LNCaP clone FGC (cell line): ENCODE data around the gene DTD2.

Experiments
- DNase-seq: peaks from one replicate; pipeline ENCODE4 v3.0.0-alpha.2; 2011; ENCODE audit warnings: low read depth
- H3K4me3 ChIP-seq: 2 replicates; pipeline ENCODE4 v1.5.1; 2011; ENCODE audit warnings: mild to moderate bottlenecking, low read depth, low read length, control low read depth
- CTCF ChIP-seq: IDR thresholded peaks from 2 replicates; pipeline ENCODE4 v1.5.1; 2012; ENCODE audit warnings: mild to moderate bottlenecking; ENCODE audit not compliant: control insufficient read depth, insufficient read depth; ENCODE audit errors: extremely low read depth

The DTD2 gene

GRCh38 chr14:31405599-31406232 is 51.6 kb downstream of the DTD2 start:
- DNase-seq, result no peak
- no peak overlapping the region for H3K4me3 ChIP-seq
- TF ChIP-seq CTCF, result no peak

- no peak for DNase-seq
- TF ChIP-seq CTCF, result no peak
- H3K4me3 ChIP-seq, result no peak overlapping the region
These were observed 52.2 kb downstream of the DTD2 start for GRCh38 chr14:31405106-31405505.

- no peak for DNase-seq
- H3K4me3 ChIP-seq, result no peak overlapping the region
- no peak for TF ChIP-seq CTCF
These were observed 53.6 kb downstream of the DTD2 start for GRCh38 chr14:31403707-31404106.

DNA sequence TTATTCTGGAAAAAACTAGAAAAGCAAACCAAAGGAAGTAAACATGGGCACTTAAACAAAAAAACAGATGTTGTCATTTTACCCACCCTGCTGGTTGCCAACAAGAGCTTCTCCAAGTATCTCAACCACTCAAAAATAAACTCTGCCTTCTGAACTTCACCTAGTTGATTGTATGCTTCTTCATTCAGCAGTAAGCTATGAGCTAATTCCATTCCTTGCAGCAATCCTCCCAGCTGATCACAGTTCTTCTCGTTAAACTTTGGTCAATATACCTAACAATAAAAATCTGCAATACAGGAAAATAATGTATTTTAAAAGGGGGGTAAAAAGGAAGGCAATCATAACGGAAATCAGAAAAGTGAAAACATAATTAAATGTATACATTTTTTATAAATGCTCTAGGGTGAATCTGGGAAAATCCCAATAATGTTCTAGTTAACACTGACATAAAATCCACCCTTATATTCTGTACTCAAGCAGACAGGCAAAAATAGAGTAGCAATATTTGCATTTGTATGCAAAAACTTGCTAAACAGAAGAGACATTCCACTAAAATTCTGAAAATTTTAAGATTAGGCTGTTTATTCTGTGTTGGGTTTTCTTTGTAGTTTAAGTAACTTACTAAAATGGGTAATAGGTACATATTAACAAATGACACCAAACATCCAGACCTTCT is 54.4 kb downstream of the DTD2 start:
- no peak for TF ChIP-seq CTCF
- H3K4me3 ChIP-seq, result no peak overlapping the region
- DNase-seq, result no peak

- TF ChIP-seq CTCF, result no peak
- no peak overlapping the region for H3K4me3 ChIP-seq
- no peak for DNase-seq
These were observed 55.9 kb downstream of the DTD2 start for GRCh38 chr14:31401369-31401932.

GRCh38 chr14:31400031-31400638 is 57.2 kb downstream of the DTD2 start:
- no peak for TF ChIP-seq CTCF
- no peak overlapping the region for H3K4me3 ChIP-seq
- no peak for DNase-seq
